NB4 (cell line): ENCODE results near the gene NCOA7.
A peak's percentile ranks its signal among the peaks of the same experiment; 100 is the strongest.

Experiments
- DNase-seq: peaks from one replicate; pipeline ENCODE4 v3.0.0; 2010; ENCODE audit warnings: low read depth
- H3K4me3 ChIP-seq: one replicate; pipeline ENCODE4 v1.5.1; 2011; ENCODE audit warnings: mild to moderate bottlenecking, low read depth, low read length, moderate library complexity
- CTCF ChIP-seq: IDR thresholded peaks from one replicate; pipeline ENCODE4 v1.5.1; 2012; ENCODE audit warnings: low read depth, low read length
- MAX ChIP-seq: IDR thresholded peaks from 2 replicates; pipeline ENCODE4 v1.6.1; 2011; ENCODE audit warnings: low read depth, low read length
- MYC ChIP-seq: IDR thresholded peaks from 2 replicates; pipeline ENCODE4 v1.6.1; 2011; ENCODE audit warnings: low read depth, low read length
- POLR2A ChIP-seq: IDR thresholded peaks from 2 replicates; pipeline ENCODE4 v1.6.1; 2011; ENCODE audit warnings: mild to moderate bottlenecking; ENCODE audit not compliant: insufficient read length; ENCODE audit errors: extremely low read depth

Gene NCOA7

GRCh38 chr6:125749173-125749864 lies 41.4 kb upstream of the NCOA7 start, which contains the start of gene HEY2:
HEY2 (plus strand) TSS chr6:125749632; CDS start chr6:125749777, 145 bp downstream.
- TF ChIP-seq MYC: no peak; the same call in 1 of the 2 replicates
- TF ChIP-seq CTCF: no peak
- TF ChIP-seq POLR2A: no peak
- no peak for TF ChIP-seq MAX
- peak within 1 kb of the TSS; percentile 54 for H3K4me3 ChIP-seq
- DNase-seq: peak; percentile 92

GRCh38 chr6:125749865-125750691 lies 40.7 kb upstream of the NCOA7 start:
- peak; percentile 21 for DNase-seq
- H3K4me3 ChIP-seq: peak overlapping the region; percentile 54
- TF ChIP-seq CTCF: no peak
- TF ChIP-seq MYC: no peak
- no peak for TF ChIP-seq MAX
- no peak for TF ChIP-seq POLR2A

- DNase-seq: no peak
- H3K4me3 ChIP-seq: no peak overlapping the region
These were observed 39.9 kb upstream of the NCOA7 start for GRCh38 chr6:125750692-125751333.

GRCh38 chr6:125751334-125751916 lies 39.3 kb upstream of the NCOA7 start:
- no peak overlapping the region for H3K4me3 ChIP-seq
- DNase-seq: no peak
- TF ChIP-seq CTCF (no peak), MYC (no peak), POLR2A (no peak), MAX (no peak)

More at GRCh38 chr6:125750692-125751333, 39.9 kb upstream of the NCOA7 start:
- no peak for TF ChIP-seq MAX
- TF ChIP-seq CTCF: no peak
- TF ChIP-seq MYC: no peak
- no peak for TF ChIP-seq POLR2A

GRCh38 chr6:125752773-125753172 lies 38.0 kb upstream of the NCOA7 start:
- no peak for TF ChIP-seq POLR2A
- no peak for TF ChIP-seq MYC
- no peak overlapping the region for H3K4me3 ChIP-seq

More at GRCh38 chr6:125752773-125753172, 38.0 kb upstream of the NCOA7 start:
- DNase-seq: no peak
